Neutrophil (primary cell): ENCODE data around the gene TAS1R1.

Experiments used
- H3K27ac ChIP-seq: fragments of 200-600 bp; sonication (generic); 2 replicates; pipeline ENCODE4 v1.5.1; 2016; ENCODE audit warnings: mild to moderate bottlenecking, moderate library complexity
- H3K27me3 ChIP-seq: fragments of 200-600 bp; sonication (generic); 2 replicates; pipeline ENCODE4 v1.6.0; 2016; ENCODE audit warnings: mild to moderate bottlenecking
- H3K36me3 ChIP-seq: fragments of 200-600 bp; sonication (generic); 2 replicates; pipeline ENCODE4 v1.5.1; 2017
- H3K4me1 ChIP-seq, 2 experiments: fragments of 200-600 bp in 1 of 2; sonication (generic) in 1 of 2; 1 replicate in 1 of 2; 2 replicates in 1 of 2; pipeline versions ENCODE4 v1.5.1 to v1.6.1; 2013 to 2016; ENCODE audit warnings: low read depth in 1 of 2, low read length in 1 of 2, mild to moderate bottlenecking in 1 of 2, moderate library complexity in 1 of 2; ENCODE audit not compliant: control insufficient read depth in 1 of 2, insufficient read depth in 1 of 2
- H3K4me3 ChIP-seq, 2 experiments: fragments of 200-600 bp in 1 of 2; sonication (generic) in 1 of 2; 1 replicate in 1 of 2; 2 replicates in 1 of 2; pipeline ENCODE4 v1.5.1; 2013 to 2016; ENCODE audit warnings: low read depth in 1 of 2, low read length in 1 of 2, mild to moderate bottlenecking in 1 of 2, moderate library complexity in 1 of 2
- H3K9me3 ChIP-seq: fragments of 200-600 bp; sonication (generic); 2 replicates; pipeline ENCODE4 v1.5.1; 2016
- CTCF ChIP-seq: fragments of 200-600 bp; sonication (generic); IDR thresholded peaks from 2 replicates; pipeline ENCODE4 v1.5.1; 2016; ENCODE audit warnings: antibody characterized with exemption

The TAS1R1 gene

GRCh38 chr1:6588893-6589520 is 33.9 kb downstream of the TAS1R1 start:
- TF ChIP-seq CTCF, result no peak
- H3K27me3 ChIP-seq, result no peaks in the 10 kb centered on the region
- H3K27ac ChIP-seq, result peak overlapping the region; percentile 80
- no peaks in the 10 kb centered on the region for H3K9me3 ChIP-seq
- H3K36me3 ChIP-seq, result peaks cover 97% of the 10 kb centered on the region
- peaks cover 28 to 32% of the 10 kb centered on the region in 2 experiments for H3K4me1 ChIP-seq
- H3K4me3 ChIP-seq, result no peak overlapping the region

GRCh38 chr1:6590046-6590445 is 34.9 kb downstream of the TAS1R1 start:
- no peaks in the 10 kb centered on the region for H3K27me3 ChIP-seq
- no peaks in the 10 kb centered on the region for H3K9me3 ChIP-seq
- H3K4me1 ChIP-seq, result peaks cover 32 to 35% of the 10 kb centered on the region in 2 experiments
- H3K27ac ChIP-seq, result peak overlapping the region; percentile 80
- no peak overlapping the region for H3K4me3 ChIP-seq
- no peak for TF ChIP-seq CTCF
- H3K36me3 ChIP-seq, result peaks cover 99% of the 10 kb centered on the region

GRCh38 chr1:6591222-6591621 is 36.1 kb downstream of the TAS1R1 start:
- Histone ChIP-seq H3K36me3 (peaks cover 100% of the 10 kb centered on the region), H3K9me3 (no peaks in the 10 kb centered on the region), H3K4me1 (peaks cover 43 to 45% of the 10 kb centered on the region in 2 experiments), H3K27ac (peak overlapping the region; percentile 80), H3K27me3 (no peaks in the 10 kb centered on the region), H3K4me3 (peak overlapping the region; percentile 15 to 24)
- no peak for TF ChIP-seq CTCF

GRCh38 chr1:6591644-6592043 is 36.5 kb downstream of the TAS1R1 start:
- peaks cover 46 to 49% of the 10 kb centered on the region in 2 experiments for H3K4me1 ChIP-seq
- H3K4me3 ChIP-seq, result peak overlapping the region in 1 of 2 experiments; percentile 24
- no peak for TF ChIP-seq CTCF
- no peaks in the 10 kb centered on the region for H3K27me3 ChIP-seq
- H3K9me3 ChIP-seq, result no peaks in the 10 kb centered on the region
- H3K36me3 ChIP-seq, result peaks cover 100% of the 10 kb centered on the region
- peak overlapping the region; percentile 80 for H3K27ac ChIP-seq

GRCh38 chr1:6592441-6592840 is 37.3 kb downstream of the TAS1R1 start:
- peaks cover 54 to 57% of the 10 kb centered on the region in 2 experiments for H3K4me1 ChIP-seq
- TF ChIP-seq CTCF, result no peak
- H3K9me3 ChIP-seq, result no peaks in the 10 kb centered on the region
- H3K4me3 ChIP-seq, result no peak overlapping the region
- no peaks in the 10 kb centered on the region for H3K27me3 ChIP-seq
- peaks cover 100% of the 10 kb centered on the region for H3K36me3 ChIP-seq
- H3K27ac ChIP-seq, result peak overlapping the region; percentile 80
